ENCODE measurements around the gene SOX13. TPM values are rescaled to one million over a fixed set of nuclear protein-coding genes. Genes with fewer than 3 reads are reported as not detected.

The SOX13 gene
- total RNA-seq, 4 donors from 2014 or later = 15.7 to 139 (median 37.9) TPM

- intact Hi-C loops (cut with DNase I; ENCODE audit: low total_unique reads) = no loop called here
- H3K4me3 ChIP-seq = no peak overlapping the region
- no peaks in the 10 kb centered on the region for H3K9me3 ChIP-seq
- no peak for DNase-seq
- H3K27ac ChIP-seq = peak overlapping the region; percentile 94 to 99
- no peaks in the 10 kb centered on the region for H3K27me3 ChIP-seq
- no peaks in the 10 kb centered on the region for H3K36me3 ChIP-seq
- TF ChIP-seq CTCF (IDR thresholded peaks at IDR 0.05) = no peak
- no peak for TF ChIP-seq POLR2A (IDR thresholded peaks at IDR 0.05)
- peaks cover 36 to 57% of the 10 kb centered on the region in 2 donors for H3K4me1 ChIP-seq
These were observed 11.4 kb downstream of the SOX13 start for GRCh38 chr1:204084247-204084772.

- no peak overlapping the region for H3K4me3 ChIP-seq
- H3K27ac ChIP-seq = peak overlapping the region; percentile 94 to 99
- intact Hi-C loops (cut with DNase I; ENCODE audit: low total_unique reads) = no loop called here
- H3K9me3 ChIP-seq = no peaks in the 10 kb centered on the region
- no peaks in the 10 kb centered on the region for H3K36me3 ChIP-seq
- no peak for DNase-seq
- H3K27me3 ChIP-seq = no peaks in the 10 kb centered on the region
- TF ChIP-seq POLR2A (IDR thresholded peaks at IDR 0.05) = no peak
- no peak for TF ChIP-seq CTCF (IDR thresholded peaks at IDR 0.05)
- H3K4me1 ChIP-seq = peaks cover 27 to 67% of the 10 kb centered on the region in 2 donors
These were observed 13.0 kb downstream of the SOX13 start for GRCh38 chr1:204085876-204086275.

GRCh38 chr1:204087181-204087892 lies 14.4 kb downstream of the SOX13 start:
- peak overlapping the region; percentile 94 to 99 for H3K27ac ChIP-seq
- DNase-seq = no peak
- peaks cover 27 to 60% of the 10 kb centered on the region in 2 donors for H3K4me1 ChIP-seq
- intact Hi-C loops (cut with DNase I; ENCODE audit: low total_unique reads) = no loop called here
- no peaks in the 10 kb centered on the region for H3K27me3 ChIP-seq
- H3K9me3 ChIP-seq = no peaks in the 10 kb centered on the region
- H3K4me3 ChIP-seq = peak overlapping the region in 1 of 2 donors; percentile 24
- H3K36me3 ChIP-seq = no peaks in the 10 kb centered on the region
- TF ChIP-seq POLR2A (IDR thresholded peaks at IDR 0.05) = no peak
- no peak for TF ChIP-seq CTCF (IDR thresholded peaks at IDR 0.05)

GRCh38 chr1:204087893-204088528 lies 15.1 kb downstream of the SOX13 start:
- H3K27me3 ChIP-seq = no peaks in the 10 kb centered on the region

More at GRCh38 chr1:204087893-204088528, 15.1 kb downstream of the SOX13 start:
- DNase-seq = peak; percentile 84 to 88
- intact Hi-C loops (cut with DNase I; ENCODE audit: low total_unique reads) = no loop called here
- no peaks in the 10 kb centered on the region for H3K9me3 ChIP-seq
- TF ChIP-seq POLR2A (IDR thresholded peaks at IDR 0.05) = no peak
- TF ChIP-seq CTCF (IDR thresholded peaks at IDR 0.05) = no peak
- H3K4me3 ChIP-seq = peak overlapping the region; percentile 22 to 24
- peak overlapping the region; percentile 94 to 99 for H3K27ac ChIP-seq
- H3K36me3 ChIP-seq = no peaks in the 10 kb centered on the region
- H3K4me1 ChIP-seq = peaks cover 28 to 58% of the 10 kb centered on the region in 2 donors

Measured in uterus (tissue), 4 donors.